Measurements from ENCODE around the gene SOCS6. TPM values are rescaled to one million over a fixed set of nuclear protein-coding genes. Genes with fewer than 3 reads are reported as not detected.

The SOCS6 gene
- total RNA-seq, 3 donors from 2014 or later (not counting 1 experiment from before 2014, with no cell fraction given), result 2.5 to 8.1 (median 4.7) TPM

DNA sequence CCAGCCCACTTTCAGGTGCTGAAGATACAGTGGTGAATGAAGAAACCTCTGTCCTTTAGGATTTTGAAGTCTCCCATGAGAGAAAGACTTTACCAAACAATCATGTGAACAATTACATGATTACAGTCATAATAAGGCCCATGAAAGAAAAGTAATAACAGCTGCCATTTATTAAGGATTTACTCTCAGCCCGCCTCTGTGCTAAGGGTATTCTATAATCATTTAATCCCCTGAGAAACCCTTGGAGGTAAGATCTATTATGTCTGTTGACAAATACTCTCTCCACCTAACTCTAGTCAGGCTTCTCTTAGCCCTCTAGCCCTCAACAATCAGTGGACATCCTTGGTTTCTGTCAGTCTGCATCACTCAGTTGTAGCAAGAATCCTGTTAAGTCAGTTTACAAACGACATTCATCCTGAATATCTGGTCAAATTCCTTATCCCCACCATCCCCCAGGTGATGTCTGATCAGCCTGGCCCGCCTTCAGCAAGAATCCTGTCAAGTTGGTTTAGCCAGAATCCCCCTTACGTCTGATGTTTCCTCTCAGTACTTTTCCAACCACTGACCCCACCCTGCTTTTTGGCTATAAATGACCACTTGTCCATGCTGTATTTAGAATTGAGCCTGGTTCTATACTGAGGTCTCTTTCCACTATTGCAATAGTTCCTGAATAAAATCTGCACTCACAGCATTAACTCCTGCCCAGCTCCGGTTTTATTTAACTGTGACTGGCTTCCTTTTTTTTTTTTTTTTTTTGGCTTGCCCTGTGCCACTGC is 12.2 kb upstream of the SOCS6 start:
- Histone ChIP-seq H3K4me3 (ENCODE audit: low read length) (no peak overlapping the region), H3K4me1 (ENCODE audit: control insufficient read depth, insufficient read depth, low read length) (no peaks in the 10 kb centered on the region), H3K9me3 (ENCODE audit: control insufficient read depth, insufficient read depth, low read length) (peaks cover 6% of the 10 kb centered on the region), H3K27me3 (ENCODE audit: control insufficient read depth, insufficient read depth, low read length) (no peaks in the 10 kb centered on the region), H3K27ac (ENCODE audit: low read length) (no peak overlapping the region), H3K36me3 (ENCODE audit: control insufficient read depth, insufficient read depth, low read length) (no peaks in the 10 kb centered on the region)
- no peak overlapping the region for H3K4me3 Mint-ChIP-seq
- ATAC-seq (no peak), DNase-seq (no peak)
- peaks cover 4 to 13% of the 10 kb centered on the region in 2 donors for H3K9me3 Mint-ChIP-seq
- H3K27ac Mint-ChIP-seq, result no peak overlapping the region
- peaks cover 2 to 14% of the 10 kb centered on the region in 2 donors for H3K27me3 Mint-ChIP-seq (ENCODE audit: low read depth in 2 of 2)
- TF ChIP-seq, protein P1, sequence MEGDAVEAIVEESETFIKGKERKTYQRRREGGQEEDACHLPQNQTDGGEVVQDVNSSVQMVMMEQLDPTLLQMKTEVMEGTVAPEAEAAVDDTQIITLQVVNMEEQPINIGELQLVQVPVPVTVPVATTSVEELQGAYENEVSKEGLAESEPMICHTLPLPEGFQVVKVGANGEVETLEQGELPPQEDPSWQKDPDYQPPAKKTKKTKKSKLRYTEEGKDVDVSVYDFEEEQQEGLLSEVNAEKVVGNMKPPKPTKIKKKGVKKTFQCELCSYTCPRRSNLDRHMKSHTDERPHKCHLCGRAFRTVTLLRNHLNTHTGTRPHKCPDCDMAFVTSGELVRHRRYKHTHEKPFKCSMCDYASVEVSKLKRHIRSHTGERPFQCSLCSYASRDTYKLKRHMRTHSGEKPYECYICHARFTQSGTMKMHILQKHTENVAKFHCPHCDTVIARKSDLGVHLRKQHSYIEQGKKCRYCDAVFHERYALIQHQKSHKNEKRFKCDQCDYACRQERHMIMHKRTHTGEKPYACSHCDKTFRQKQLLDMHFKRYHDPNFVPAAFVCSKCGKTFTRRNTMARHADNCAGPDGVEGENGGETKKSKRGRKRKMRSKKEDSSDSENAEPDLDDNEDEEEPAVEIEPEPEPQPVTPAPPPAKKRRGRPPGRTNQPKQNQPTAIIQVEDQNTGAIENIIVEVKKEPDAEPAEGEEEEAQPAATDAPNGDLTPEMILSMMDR (IDR thresholded peaks at IDR 0.05), result no peak
- H3K36me3 Mint-ChIP-seq, result peaks cover 5% of the 10 kb centered on the region
- intact Hi-C loops (cut with micrococcal nuclease), result no loop called here
- 77% methylated on average over 4 of the region's 5 CpGs for WGBS (ENCODE audit: insufficient coverage)
- H3K4me1 Mint-ChIP-seq, result no peaks in the 10 kb centered on the region

DNA sequence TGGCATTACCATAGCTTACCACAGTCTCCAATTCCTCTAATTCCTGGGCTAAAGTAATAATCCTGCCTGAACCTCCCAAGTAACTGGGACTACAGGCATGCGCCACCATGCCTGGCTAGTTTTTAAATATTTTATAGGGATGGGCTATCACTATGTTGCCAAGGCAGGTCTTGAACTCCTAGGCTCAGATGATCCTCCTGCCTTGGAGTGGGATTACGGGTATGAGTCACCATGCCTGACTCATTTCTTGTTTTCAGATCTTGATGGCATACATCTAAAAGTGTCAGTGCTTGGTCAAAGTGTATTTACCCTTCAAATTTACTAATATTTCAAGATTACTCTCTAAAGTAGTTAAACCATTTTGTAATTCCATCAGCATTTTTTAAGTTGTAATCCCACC is 9.4 kb upstream of the SOCS6 start:
- Mint-ChIP-seq H3K4me1 (no peaks in the 10 kb centered on the region), H3K27me3 (ENCODE audit: low read depth in 2 of 2) (peaks cover 6 to 7% of the 10 kb centered on the region in 2 donors), H3K4me3 (no peak overlapping the region), H3K9me3 (peaks cover 0 to 2% of the 10 kb centered on the region in 2 donors), H3K27ac (no peak overlapping the region), H3K36me3 (no peaks in the 10 kb centered on the region)
- Histone ChIP-seq H3K9me3 (ENCODE audit: control insufficient read depth, insufficient read depth, low read length) (no peaks in the 10 kb centered on the region), H3K4me1 (ENCODE audit: control insufficient read depth, insufficient read depth, low read length) (no peaks in the 10 kb centered on the region), H3K27ac (ENCODE audit: low read length) (no peak overlapping the region), H3K36me3 (ENCODE audit: control insufficient read depth, insufficient read depth, low read length) (no peaks in the 10 kb centered on the region), H3K27me3 (ENCODE audit: control insufficient read depth, insufficient read depth, low read length) (no peaks in the 10 kb centered on the region), H3K4me3 (ENCODE audit: low read length) (no peak overlapping the region)
- TF ChIP-seq, protein P1 (IDR thresholded peaks at IDR 0.05), result no peak
- no peak for DNase-seq
- ATAC-seq, result no peak
- WGBS (ENCODE audit: insufficient coverage), result 96% methylated on average over 2 of the region's 2 CpGs
- intact Hi-C loops (cut with micrococcal nuclease), result no loop called here

DNA sequence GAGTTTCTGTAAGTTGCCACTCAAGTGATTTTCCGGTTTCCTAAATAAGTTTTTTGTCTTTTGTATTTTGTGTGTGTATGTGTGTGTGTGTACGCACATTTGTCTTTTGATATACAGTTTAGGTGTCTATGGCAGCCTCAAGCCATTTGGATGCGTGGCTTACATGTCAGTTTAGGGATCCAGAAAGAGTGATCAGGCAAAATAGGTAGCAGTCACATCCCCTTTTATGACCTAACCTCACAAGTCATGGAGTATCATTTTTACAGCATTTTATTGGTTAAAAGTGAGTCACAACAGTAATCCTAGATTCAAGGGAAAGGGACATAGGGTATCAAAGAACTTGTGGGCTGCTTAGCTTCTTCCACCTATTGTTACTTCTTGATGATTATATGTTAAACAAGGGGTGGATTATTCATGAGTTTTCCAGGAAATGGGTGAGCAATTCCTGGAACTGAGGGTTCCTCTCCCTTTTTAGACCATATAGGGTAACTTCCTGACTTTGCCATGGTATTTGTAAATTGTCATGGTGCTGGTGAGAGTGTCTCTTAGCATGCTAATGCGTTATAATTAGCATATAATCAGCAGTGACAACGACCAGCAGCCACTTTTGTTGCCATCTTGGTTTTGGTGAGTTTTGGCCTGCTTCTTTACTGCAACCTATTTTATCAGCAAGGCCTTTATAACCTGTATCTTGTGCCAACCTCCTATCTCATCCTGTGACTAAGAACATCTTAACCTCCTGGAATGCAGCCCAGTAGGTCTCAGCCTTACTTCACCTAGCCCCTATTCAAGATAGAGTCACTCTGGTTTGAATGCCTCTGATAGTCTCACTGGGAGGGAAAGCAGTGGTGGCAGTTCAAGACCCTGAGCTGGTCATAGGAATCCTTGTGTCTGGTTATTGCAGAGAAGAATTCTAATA is 8.6 kb upstream of the SOCS6 start:
- no peaks in the 10 kb centered on the region for H3K4me1 ChIP-seq (ENCODE audit: control insufficient read depth, insufficient read depth, low read length)
- H3K4me3 ChIP-seq (ENCODE audit: low read length), result no peak overlapping the region
- Mint-ChIP-seq H3K4me3 (no peak overlapping the region), H3K9me3 (peaks cover 0 to 2% of the 10 kb centered on the region in 2 donors), H3K27me3 (ENCODE audit: low read depth in 2 of 2) (peaks cover under 1 to 6% of the 10 kb centered on the region in 2 donors), H3K4me1 (no peaks in the 10 kb centered on the region), H3K27ac (no peak overlapping the region), H3K36me3 (no peaks in the 10 kb centered on the region)
- TF ChIP-seq, protein P1 (IDR thresholded peaks at IDR 0.05), result no peak
- WGBS (ENCODE audit: insufficient coverage), result 91% methylated on average over 5 of the region's 5 CpGs
- H3K9me3 ChIP-seq (ENCODE audit: control insufficient read depth, insufficient read depth, low read length), result no peaks in the 10 kb centered on the region
- DNase-seq (no peak), ATAC-seq (no peak)
- no peak overlapping the region for H3K27ac ChIP-seq (ENCODE audit: low read length)
- no peaks in the 10 kb centered on the region for H3K36me3 ChIP-seq (ENCODE audit: control insufficient read depth, insufficient read depth, low read length)
- H3K27me3 ChIP-seq (ENCODE audit: control insufficient read depth, insufficient read depth, low read length), result no peaks in the 10 kb centered on the region
- intact Hi-C loops (cut with micrococcal nuclease), result no loop called here

All from natural killer cell (primary cell).